UCSD-AML1 (cell line): ENCODE measurements around the gene OR1I1.
"Not testable (repeated sequence)": the region's sequence is repeated elsewhere in the genome, so short reads cannot be mapped to it uniquely, and the experiment has no call there.

ENCODE experiments used
- DNase-seq: peaks from one replicate; lab custom pipeline; 2025; ENCODE audit not compliant: unreplicated experiment; lab: John Stamatoyannopoulos, UW

Gene OR1I1

GRCh38 chr19:15081911-15082310 is at the start of gene OR1I1:
Gene OR1I1 (plus strand): TSS chr19:15082211. CDS start chr19:15087066, 4,855 bp downstream.
- DNase-seq = no peak

GRCh38 chr19:15035795-15036311 is 46.2 kb upstream of the OR1I1 start:
- no peak for DNase-seq

GRCh38 chr19:15037586-15037985 is 44.4 kb upstream of the OR1I1 start:
- DNase-seq = no peak

- no peak for DNase-seq
Observed at GRCh38 chr19:15038294-15038693, 43.7 kb upstream of the OR1I1 start.

GRCh38 chr19:15042003-15042402 is 40.0 kb upstream of the OR1I1 start:
- DNase-seq = no peak

GRCh38 chr19:15042826-15043225 is 39.2 kb upstream of the OR1I1 start:
- no peak for DNase-seq

GRCh38 chr19:15045506-15045905 is 36.5 kb upstream of the OR1I1 start:
- DNase-seq = no peak

- no peak for DNase-seq
Observed at GRCh38 chr19:15047680-15048079, 34.3 kb upstream of the OR1I1 start.

GRCh38 chr19:15048128-15048527 is 33.9 kb upstream of the OR1I1 start:
- DNase-seq = no peak

GRCh38 chr19:15048885-15049541 is 33.0 kb upstream of the OR1I1 start, which contains the start of gene CASP14:
Gene CASP14 (plus strand): TSS chr19:15049480. CDS start chr19:15052252, 2,772 bp downstream.
- DNase-seq = no peak

- no peak for DNase-seq
Observed at GRCh38 chr19:15050639-15051038, 31.4 kb upstream of the OR1I1 start.

GRCh38 chr19:15062036-15062435 is 20.0 kb upstream of the OR1I1 start:
- no peak for DNase-seq

GRCh38 chr19:15070386-15070785 is 11.6 kb upstream of the OR1I1 start:
- DNase-seq = not testable (repeated sequence)

GRCh38 chr19:15072930-15073647 is 8.9 kb upstream of the OR1I1 start:
- no peak for DNase-seq

GRCh38 chr19:15074371-15074770 is 7.6 kb upstream of the OR1I1 start:
- DNase-seq = no peak

GRCh38 chr19:15075806-15076205 is 6.2 kb upstream of the OR1I1 start:
- no peak for DNase-seq

GRCh38 chr19:15080002-15080401 is 2.0 kb upstream of the OR1I1 start:
- not testable (repeated sequence) for DNase-seq

GRCh38 chr19:15087182-15087581 is 5.2 kb downstream of the OR1I1 start:
- DNase-seq = no peak

GRCh38 chr19:15091918-15092753 is 10.1 kb downstream of the OR1I1 start:
- DNase-seq = no peak

- no peak for DNase-seq
Observed at GRCh38 chr19:15093001-15093400, 11.0 kb downstream of the OR1I1 start.

GRCh38 chr19:15096223-15096622 is 14.2 kb downstream of the OR1I1 start:
- no peak for DNase-seq
